Type B pancreatic cell (in vitro differentiated cells): ENCODE measurements around the gene PCNX3. TPM values are rescaled to one million over a fixed set of nuclear protein-coding genes. Genes with fewer than 3 reads are reported as not detected.

Experiments
- DNase-seq: peaks from one replicate; pipeline ENCODE4 v3.0.0; 2021; ENCODE audit warnings: mixed read lengths; ENCODE audit not compliant: unreplicated experiment; ENCODE audit errors: extremely low spot score
- H3K27ac Mint-ChIP-seq: 2 replicates; pipeline ENCODE4 v1.8.0; 2021; ENCODE audit warnings: mild to moderate bottlenecking, mixed read lengths
- H3K27me3 Mint-ChIP-seq: 2 replicates; pipeline ENCODE4 v1.8.0; 2021; ENCODE audit warnings: mixed read lengths
- H3K36me3 Mint-ChIP-seq: 2 replicates; pipeline ENCODE4 v1.8.0; 2021; ENCODE audit warnings: mixed read lengths
- H3K4me1 Mint-ChIP-seq: one replicate; pipeline ENCODE4 v1.8.0; 2021; ENCODE audit warnings: mixed read lengths; ENCODE audit not compliant: unreplicated experiment
- H3K4me3 Mint-ChIP-seq: 2 replicates; pipeline ENCODE4 v1.8.0; 2021; ENCODE audit warnings: mild to moderate bottlenecking, mixed read lengths
- H3K9me3 Mint-ChIP-seq: 2 replicates; pipeline ENCODE4 v1.8.0; 2021; ENCODE audit warnings: mixed read lengths
- total RNA-seq: library from RNA; stranded (reverse); gene quantifications from 2 replicates; pipeline ENCODE4 v1.2.1, GENCODE V29; 2021; ENCODE audit warnings: low replicate concordance
- TF ChIP-seq, protein P1 (sequence below): fragments of 200-600 bp; sonication (generic); conservative IDR thresholded peaks from 2 replicates; pipeline ENCODE4 v1.5.0; 2021; ENCODE audit warnings: antibody characterized with exemption, mild to moderate bottlenecking

PCNX3 gene
- total RNA-seq, 1 donor from 2014 or later: 44.9 TPM

DNA sequence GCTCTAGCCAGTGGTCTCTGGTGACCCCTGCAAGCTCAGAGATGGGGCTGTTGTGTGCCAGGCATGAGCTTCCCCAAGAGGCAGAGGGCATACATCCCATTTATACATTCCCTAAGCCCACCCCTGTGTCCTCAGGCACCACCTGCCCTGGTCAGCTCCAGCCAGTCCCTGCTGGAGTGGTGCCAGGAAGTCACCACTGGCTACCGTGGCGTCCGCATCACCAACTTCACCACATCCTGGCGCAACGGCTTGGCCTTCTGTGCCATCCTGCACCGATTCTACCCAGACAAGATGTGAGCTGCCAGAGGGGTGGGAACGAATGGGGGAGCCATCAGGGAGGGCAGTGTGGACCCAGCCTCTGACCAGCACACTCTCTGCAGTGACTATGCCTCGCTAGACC is 31.5 kb upstream of the PCNX3 start:
- Mint-ChIP-seq H3K36me3 (no peaks in the 10 kb centered on the region), H3K9me3 (no peaks in the 10 kb centered on the region), H3K27ac (no peak overlapping the region), H3K27me3 (peaks cover 25% of the 10 kb centered on the region), H3K4me1 (peaks cover 13% of the 10 kb centered on the region), H3K4me3 (peak overlapping the region; percentile 45)
- TF ChIP-seq, protein P1, sequence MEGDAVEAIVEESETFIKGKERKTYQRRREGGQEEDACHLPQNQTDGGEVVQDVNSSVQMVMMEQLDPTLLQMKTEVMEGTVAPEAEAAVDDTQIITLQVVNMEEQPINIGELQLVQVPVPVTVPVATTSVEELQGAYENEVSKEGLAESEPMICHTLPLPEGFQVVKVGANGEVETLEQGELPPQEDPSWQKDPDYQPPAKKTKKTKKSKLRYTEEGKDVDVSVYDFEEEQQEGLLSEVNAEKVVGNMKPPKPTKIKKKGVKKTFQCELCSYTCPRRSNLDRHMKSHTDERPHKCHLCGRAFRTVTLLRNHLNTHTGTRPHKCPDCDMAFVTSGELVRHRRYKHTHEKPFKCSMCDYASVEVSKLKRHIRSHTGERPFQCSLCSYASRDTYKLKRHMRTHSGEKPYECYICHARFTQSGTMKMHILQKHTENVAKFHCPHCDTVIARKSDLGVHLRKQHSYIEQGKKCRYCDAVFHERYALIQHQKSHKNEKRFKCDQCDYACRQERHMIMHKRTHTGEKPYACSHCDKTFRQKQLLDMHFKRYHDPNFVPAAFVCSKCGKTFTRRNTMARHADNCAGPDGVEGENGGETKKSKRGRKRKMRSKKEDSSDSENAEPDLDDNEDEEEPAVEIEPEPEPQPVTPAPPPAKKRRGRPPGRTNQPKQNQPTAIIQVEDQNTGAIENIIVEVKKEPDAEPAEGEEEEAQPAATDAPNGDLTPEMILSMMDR: no peak
- DNase-seq: no peak

DNA sequence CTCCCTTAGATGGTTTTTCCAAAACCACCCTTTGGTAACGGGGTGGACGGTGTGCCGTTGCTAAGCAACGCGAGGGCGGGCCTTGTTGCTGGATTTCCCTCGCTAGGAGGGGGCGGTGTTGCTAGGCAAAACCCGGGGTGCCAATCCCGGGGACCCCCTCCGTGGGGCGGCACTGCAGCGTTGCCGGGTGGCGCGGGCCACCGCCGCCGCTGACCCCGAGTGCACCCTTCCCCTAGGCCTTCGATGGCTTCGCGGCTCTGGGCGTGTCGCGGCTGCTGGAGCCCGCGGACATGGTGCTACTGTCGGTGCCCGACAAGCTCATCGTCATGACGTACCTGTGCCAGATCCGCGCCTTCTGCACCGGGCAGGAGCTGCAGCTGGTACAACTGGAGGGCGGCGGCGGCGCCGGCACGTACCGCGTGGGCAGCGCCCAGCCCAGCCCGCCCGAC is 30.8 kb upstream of the PCNX3 start:
- no peak for DNase-seq
- Mint-ChIP-seq H3K9me3 (no peaks in the 10 kb centered on the region), H3K27me3 (peaks cover 25% of the 10 kb centered on the region), H3K4me1 (peaks cover 13% of the 10 kb centered on the region), H3K4me3 (no peak overlapping the region), H3K27ac (no peak overlapping the region), H3K36me3 (no peaks in the 10 kb centered on the region)
- TF ChIP-seq, protein P1: no peak

DNA sequence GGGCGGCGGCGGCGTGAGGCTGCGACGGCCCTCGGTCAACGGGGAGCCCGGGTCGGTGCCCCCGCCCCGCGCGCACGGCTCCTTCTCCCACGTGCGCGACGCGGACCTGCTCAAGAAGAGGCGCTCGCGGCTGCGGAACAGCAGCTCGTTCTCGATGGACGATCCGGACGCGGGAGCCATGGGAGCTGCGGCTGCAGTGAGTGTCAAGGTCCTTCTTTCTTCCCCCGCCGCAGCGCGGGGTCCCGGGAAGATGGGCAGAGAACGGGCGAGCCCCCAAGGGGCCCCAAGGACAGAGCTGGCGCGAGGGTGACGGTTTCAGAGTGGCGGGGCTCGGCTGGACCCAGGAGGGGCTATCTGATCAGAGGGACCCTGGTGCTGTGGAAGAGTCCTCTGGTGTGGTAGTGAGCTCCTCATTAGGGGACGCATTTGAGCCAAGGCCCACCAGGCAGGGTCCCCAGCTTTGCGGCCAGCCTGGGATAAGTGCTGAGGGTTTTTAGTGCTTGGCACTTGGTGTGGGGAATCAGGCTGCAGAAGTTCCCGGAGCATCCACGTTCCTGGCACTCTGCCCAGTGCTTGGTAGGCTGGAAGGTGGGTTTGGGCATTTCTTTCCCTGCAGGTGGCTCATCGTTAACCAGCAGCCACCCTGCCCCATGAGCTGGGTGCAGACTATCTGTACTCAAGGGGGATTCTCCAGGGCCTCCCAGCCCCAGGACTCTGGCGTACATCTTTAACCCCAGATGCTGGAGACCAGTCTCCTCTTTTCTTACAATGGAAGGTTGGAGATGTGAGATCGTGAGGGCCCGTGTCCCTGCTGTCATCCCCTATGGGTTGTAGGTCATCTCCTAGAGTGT is 30.0 kb upstream of the PCNX3 start:
- H3K36me3 Mint-ChIP-seq: no peaks in the 10 kb centered on the region
- peaks cover 13% of the 10 kb centered on the region for H3K4me1 Mint-ChIP-seq
- H3K4me3 Mint-ChIP-seq: no peak overlapping the region
- no peak for DNase-seq
- peaks cover 29% of the 10 kb centered on the region for H3K27me3 Mint-ChIP-seq
- no peaks in the 10 kb centered on the region for H3K9me3 Mint-ChIP-seq
- no peak overlapping the region for H3K27ac Mint-ChIP-seq
- TF ChIP-seq, protein P1: no peak

DNA sequence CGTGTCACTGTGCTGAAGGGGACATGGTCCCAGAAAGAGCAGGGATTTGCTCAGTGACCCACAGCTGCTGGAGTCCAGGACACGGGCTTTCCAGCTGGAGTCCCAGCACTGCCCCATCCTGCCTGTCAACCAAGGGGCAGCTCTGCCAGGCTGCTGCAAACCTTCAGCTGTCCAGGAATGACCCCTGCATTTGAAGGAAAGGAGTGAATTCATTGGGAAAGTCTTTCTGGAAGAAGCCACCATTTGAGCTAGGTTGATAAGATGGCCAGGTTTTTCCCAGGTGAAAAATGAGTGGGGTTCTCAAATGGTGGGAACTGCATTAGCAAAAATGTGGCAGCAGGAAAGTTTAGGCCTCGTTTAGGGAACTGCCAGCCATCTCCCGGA is 29.3 kb upstream of the PCNX3 start:
- H3K36me3 Mint-ChIP-seq: no peaks in the 10 kb centered on the region
- TF ChIP-seq, protein P1: no peak
- peaks cover 15% of the 10 kb centered on the region for H3K4me1 Mint-ChIP-seq
- H3K9me3 Mint-ChIP-seq: no peaks in the 10 kb centered on the region
- no peak overlapping the region for H3K4me3 Mint-ChIP-seq
- no peak for DNase-seq
- no peak overlapping the region for H3K27ac Mint-ChIP-seq
- H3K27me3 Mint-ChIP-seq: peaks cover 31% of the 10 kb centered on the region

DNA sequence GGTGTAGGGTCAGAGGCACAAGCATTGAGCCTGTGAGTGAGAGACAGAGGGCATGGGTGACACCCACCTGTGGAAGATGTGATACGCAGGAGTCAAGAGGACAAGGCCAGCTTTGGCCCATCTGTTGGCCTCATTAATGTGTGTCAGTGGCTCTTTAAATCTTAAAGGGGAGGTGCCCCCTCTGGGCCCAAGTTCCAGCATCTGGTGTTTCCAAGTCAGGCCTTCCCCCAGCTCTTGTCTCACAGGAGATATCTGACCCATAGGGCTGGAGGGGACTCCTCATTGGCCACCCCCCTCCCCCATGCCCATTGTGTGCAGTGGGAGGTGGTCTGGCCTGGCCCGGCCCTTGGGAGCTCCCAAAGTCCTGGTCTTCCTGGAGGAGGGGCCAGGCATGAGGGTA is 28.9 kb upstream of the PCNX3 start:
- Mint-ChIP-seq H3K4me3 (no peak overlapping the region), H3K9me3 (no peaks in the 10 kb centered on the region), H3K36me3 (no peaks in the 10 kb centered on the region), H3K27ac (no peak overlapping the region), H3K27me3 (peaks cover 33% of the 10 kb centered on the region), H3K4me1 (peaks cover 17% of the 10 kb centered on the region)
- DNase-seq: no peak
- TF ChIP-seq, protein P1: no peak
